Mesendoderm (in vitro differentiated cells): ENCODE data around the gene SNAPC2.
"Not testable (repeated sequence)": the region's sequence is repeated elsewhere in the genome, so short reads cannot be mapped to it uniquely, and the experiment has no call there.

ENCODE experiments used
- DNase-seq: peaks from one replicate; pipeline ENCODE4 v3.0.0; 2013
- H2AK5ac ChIP-seq: 2 replicates; pipeline ENCODE4 v1.6.1; 2013; ENCODE audit warnings: low read length, inconsistent platforms
- H2BK120ac ChIP-seq: 2 replicates; pipeline ENCODE4 v1.6.1; 2013; ENCODE audit warnings: low read depth, mild to moderate bottlenecking, low read length, moderate library complexity, mixed read lengths
- H2BK15ac ChIP-seq: replicated peaks from 2 replicates; pipeline ENCODE4 v1.6.1; 2013; ENCODE audit warnings: low read depth, mild to moderate bottlenecking, moderate library complexity
- H2BK5ac ChIP-seq: 2 replicates; pipeline ENCODE4 v1.6.1; 2013; ENCODE audit warnings: low read length, inconsistent platforms
- H3K18ac ChIP-seq: 2 replicates; pipeline ENCODE4 v1.6.1; 2013; ENCODE audit warnings: mild to moderate bottlenecking, low read length, mixed read lengths
- H3K23ac ChIP-seq: one replicate; pipeline ENCODE4 v1.6.1; 2013; ENCODE audit warnings: low read length
- H3K27ac ChIP-seq: 2 replicates; pipeline ENCODE4 v1.5.1; 2013; ENCODE audit warnings: low read depth, mild to moderate bottlenecking, inconsistent platforms, low read length, moderate library complexity
- H3K27me3 ChIP-seq: 2 replicates; pipeline ENCODE4 v1.6.1; 2013; ENCODE audit warnings: low read length, control low read depth, mild to moderate bottlenecking, inconsistent platforms; ENCODE audit not compliant: insufficient read depth, poor library complexity
- H3K36me3 ChIP-seq: 2 replicates; pipeline ENCODE4 v1.6.1; 2013; ENCODE audit warnings: low read length, inconsistent platforms; ENCODE audit not compliant: control insufficient read depth, insufficient read depth
- H3K4ac ChIP-seq: one replicate; pipeline ENCODE4 v1.6.1; 2013; ENCODE audit warnings: low read depth, mild to moderate bottlenecking, low read length, moderate library complexity
- H3K4me1 ChIP-seq: 2 replicates; pipeline ENCODE4 v1.6.1; 2013; ENCODE audit warnings: low read depth, low read length, inconsistent platforms; ENCODE audit not compliant: control insufficient read depth
- H3K4me2 ChIP-seq: 2 replicates; pipeline ENCODE4 v1.6.1; 2013; ENCODE audit warnings: low read length
- H3K4me3 ChIP-seq: 2 replicates; pipeline ENCODE4 v1.5.1; 2013; ENCODE audit warnings: mild to moderate bottlenecking, low read length
- H3K56ac ChIP-seq: one replicate; pipeline ENCODE4 v1.6.1; 2013; ENCODE audit warnings: low read length
- H3K79me1 ChIP-seq: 2 replicates; pipeline ENCODE4 v1.6.1; 2013; ENCODE audit warnings: low read length, inconsistent platforms
- H3K79me2 ChIP-seq: 2 replicates; pipeline ENCODE4 v1.6.1; 2013; ENCODE audit warnings: mild to moderate bottlenecking, low read length; ENCODE audit not compliant: control insufficient read depth, insufficient read depth
- H3K9ac ChIP-seq: 2 replicates; pipeline ENCODE4 v1.6.1; 2013; ENCODE audit warnings: low read length, inconsistent platforms
- H4K5ac ChIP-seq: one replicate; pipeline ENCODE4 v1.6.1; 2013; ENCODE audit warnings: low read length
- H4K8ac ChIP-seq: one replicate; pipeline ENCODE4 v1.6.1; 2013; ENCODE audit warnings: low read depth, mild to moderate bottlenecking, control low read depth, low read length, moderate library complexity
- WGBS: extraction: QIAGEN DNeasy Blood & Tissue Kit; methylation state at CpG from one replicate; pipeline ENCODE4 v1.1.7; 2013; ENCODE audit warnings: low lambda C conversion rate, missing lambda C conversion rate; ENCODE audit not compliant: insufficient coverage; ENCODE audit errors: extremely low coverage; 5-methylcytosine and 5-hydroxymethylcytosine counted together

SNAPC2 gene

DNA sequence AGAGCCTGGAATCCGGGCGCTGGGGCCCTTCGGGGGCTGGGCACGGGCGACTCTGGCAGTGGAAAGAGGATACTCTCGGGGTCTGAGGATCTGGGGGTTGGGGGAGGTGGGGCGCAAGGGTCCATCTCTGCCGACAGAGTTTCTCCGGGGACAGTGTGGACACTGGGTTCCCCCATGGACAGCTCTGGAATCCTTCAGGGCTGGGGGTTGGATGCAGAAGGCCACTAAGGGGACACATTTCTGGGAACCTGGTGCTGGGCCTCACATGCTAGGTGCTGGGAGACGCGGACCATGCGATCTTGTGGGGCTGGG lies 3.2 kb upstream of the SNAPC2 start:
- WGBS, result no CpG with 5 or more reads among the region's 12 CpGs
- peaks cover 19% of the 10 kb centered on the region for H3K27me3 ChIP-seq
- no peak for DNase-seq

DNA sequence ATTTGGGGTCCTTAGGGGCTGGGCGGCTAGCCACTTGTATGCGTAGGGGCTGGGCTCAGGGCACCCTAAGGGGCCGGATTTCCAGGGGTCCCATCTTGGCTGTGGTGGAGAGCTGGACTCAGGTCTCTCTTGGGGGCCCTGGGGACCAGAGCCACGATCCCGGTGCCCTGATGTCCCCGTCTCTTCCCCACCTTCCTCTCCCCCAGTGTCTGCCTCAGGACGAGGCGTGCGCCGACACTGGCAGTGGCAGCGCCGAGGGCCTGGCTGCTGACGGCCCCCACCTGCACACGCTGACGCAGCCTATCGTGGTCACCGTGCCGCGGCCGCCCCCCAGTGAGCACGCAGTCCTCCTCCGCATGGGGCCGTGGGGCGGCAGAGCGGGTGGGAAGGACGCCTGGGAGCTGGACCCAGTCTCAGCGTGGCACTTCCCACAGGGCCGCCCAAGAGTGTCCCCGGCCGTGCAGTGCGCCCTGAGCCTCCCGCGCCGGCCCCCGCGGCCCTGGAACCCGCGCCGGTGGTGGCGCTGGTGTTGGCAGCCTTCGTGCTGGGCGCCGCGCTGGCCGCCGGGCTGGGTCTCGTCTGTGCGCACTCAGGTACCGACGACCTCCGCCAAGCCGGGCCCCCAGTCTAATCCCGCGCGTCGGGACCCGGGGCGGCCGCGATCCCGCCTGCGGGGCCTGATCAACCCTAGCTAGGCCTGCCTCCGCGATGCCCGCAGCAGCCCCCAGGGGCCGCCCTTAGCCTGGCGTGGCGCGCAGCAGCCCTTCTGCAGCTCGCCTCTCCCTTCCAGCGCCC lies 2.7 kb upstream of the SNAPC2 start:
- Histone ChIP-seq H3K4me3 (no peak overlapping the region), H2BK15ac (no peak overlapping the region), H3K27ac (no peak overlapping the region), H3K23ac (no peak overlapping the region), H3K4me2 (peak overlapping the region; percentile 44), H3K4me1 (peaks cover 2% of the 10 kb centered on the region), H4K8ac (no peak overlapping the region), H2BK5ac (no peak overlapping the region), H4K5ac (no peak overlapping the region), H2BK120ac (no peak overlapping the region), H3K18ac (no peak overlapping the region), H3K9ac (peak overlapping the region; percentile 60), H3K79me1 (no peaks in the 10 kb centered on the region), H3K27me3 (peaks cover 19% of the 10 kb centered on the region), H3K79me2 (no peaks in the 10 kb centered on the region), H2AK5ac (no peak overlapping the region), H3K4ac (no peak overlapping the region), H3K36me3 (peaks cover 1% of the 10 kb centered on the region), H3K56ac (peak overlapping the region; percentile 58)
- DNase-seq, result peak; percentile 75
- no CpG with 5 or more reads among the region's 71 CpGs for WGBS

More for the DNA sequence above, 3.2 kb upstream of the SNAPC2 start:
- Histone ChIP-seq H3K18ac (no peak overlapping the region), H3K79me1 (no peaks in the 10 kb centered on the region), H2BK120ac (no peak overlapping the region), H3K27ac (no peak overlapping the region), H4K8ac (no peak overlapping the region), H3K4me3 (no peak overlapping the region), H3K4me1 (peaks cover 2% of the 10 kb centered on the region), H3K9ac (no peak overlapping the region), H2BK15ac (no peak overlapping the region), H2BK5ac (no peak overlapping the region), H3K4me2 (peak overlapping the region; percentile 3), H3K79me2 (no peaks in the 10 kb centered on the region), H4K5ac (no peak overlapping the region), H2AK5ac (no peak overlapping the region), H3K4ac (no peak overlapping the region), H3K56ac (peak overlapping the region; percentile 58), H3K23ac (no peak overlapping the region), H3K36me3 (peaks cover 3% of the 10 kb centered on the region)

DNA sequence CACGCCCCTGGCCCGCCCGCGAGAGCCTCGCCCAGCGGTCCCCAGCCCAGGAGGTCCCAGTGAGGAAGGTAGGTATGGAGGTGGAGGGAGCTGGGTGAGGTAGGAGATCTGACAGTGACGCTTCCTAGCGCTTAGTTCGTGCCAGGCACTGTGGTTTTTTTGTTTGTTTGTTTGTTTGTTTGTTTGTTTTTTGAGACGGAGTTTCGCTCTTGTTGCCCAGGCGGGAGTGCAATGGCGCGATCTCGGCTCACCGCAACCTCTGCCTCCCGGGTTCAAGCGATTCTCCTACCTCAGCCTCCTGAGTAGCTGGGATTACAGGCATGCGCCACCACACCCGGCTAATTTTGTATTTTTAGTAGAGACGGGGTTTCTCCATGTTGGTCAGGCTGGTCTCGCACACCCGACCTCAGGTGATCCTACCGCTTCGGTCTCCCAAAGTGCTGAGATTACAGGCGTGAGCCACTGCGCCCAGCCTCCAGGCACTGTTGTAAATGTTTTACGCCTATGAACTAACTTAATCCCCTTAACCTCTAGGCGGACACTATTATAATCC lies 2.0 kb upstream of the SNAPC2 start:
- not testable (repeated sequence) for H3K4me1 ChIP-seq, DNase-seq, H3K27ac ChIP-seq, H3K79me2 ChIP-seq, H3K79me1 ChIP-seq, H3K23ac ChIP-seq, H3K18ac ChIP-seq, H3K4ac ChIP-seq, H2BK5ac ChIP-seq, H4K8ac ChIP-seq, H2BK120ac ChIP-seq, H4K5ac ChIP-seq, H3K36me3 ChIP-seq, H3K4me3 ChIP-seq, H2AK5ac ChIP-seq, H2BK15ac ChIP-seq
- H3K4me2 ChIP-seq, result peak overlapping the region; percentile 44
- peaks cover 19% of the 10 kb centered on the region for H3K27me3 ChIP-seq
- WGBS, result no CpG with 5 or more reads among the region's 29 CpGs
- peak overlapping the region; percentile 60 for H3K9ac ChIP-seq
- H3K56ac ChIP-seq, result peak overlapping the region; percentile 58

GRCh38 chr19:7918615-7919421 lies 1.3 kb upstream of the SNAPC2 start:
- H2AK5ac ChIP-seq, result no peak overlapping the region
- no peak overlapping the region for H4K5ac ChIP-seq
- no peak for DNase-seq
- H2BK120ac ChIP-seq, result no peak overlapping the region
- no peaks in the 10 kb centered on the region for H3K79me1 ChIP-seq
- no peak overlapping the region for H3K23ac ChIP-seq
- H3K27ac ChIP-seq, result no peak overlapping the region
- no peak overlapping the region for H3K4ac ChIP-seq
- no peak overlapping the region for H2BK15ac ChIP-seq
- no peaks in the 10 kb centered on the region for H3K79me2 ChIP-seq
- no peak overlapping the region for H3K9ac ChIP-seq
- no peaks in the 10 kb centered on the region for H3K36me3 ChIP-seq
- no peak overlapping the region for H3K4me3 ChIP-seq
- no peak overlapping the region for H4K8ac ChIP-seq
- H3K27me3 ChIP-seq, result peaks cover 19% of the 10 kb centered on the region
- WGBS, result no CpG with 5 or more reads among the region's 42 CpGs
- H3K4me2 ChIP-seq, result no peak overlapping the region
- peaks cover 2% of the 10 kb centered on the region for H3K4me1 ChIP-seq
- no peak overlapping the region for H2BK5ac ChIP-seq
- H3K18ac ChIP-seq, result no peak overlapping the region
- H3K56ac ChIP-seq, result no peak overlapping the region

GRCh38 chr19:7920519-7921301 lies 572 bp downstream of the SNAPC2 start:
- Histone ChIP-seq H3K18ac (peak overlapping the region; percentile 44), H3K4me3 (peak overlapping the region; percentile 84), H4K8ac (no peak overlapping the region), H3K23ac (no peak overlapping the region), H3K27me3 (peaks cover 15% of the 10 kb centered on the region), H3K4ac (peak overlapping the region; percentile 44), H3K9ac (peak overlapping the region; percentile 91), H3K4me1 (peaks cover 2% of the 10 kb centered on the region), H4K5ac (no peak overlapping the region), H3K36me3 (no peaks in the 10 kb centered on the region), H2BK120ac (no peak overlapping the region), H2BK5ac (no peak overlapping the region), H2AK5ac (no peak overlapping the region), H3K56ac (peak overlapping the region; percentile 95), H2BK15ac (no peak overlapping the region), H3K27ac (peak overlapping the region; percentile 90), H3K79me1 (no peaks in the 10 kb centered on the region), H3K79me2 (no peaks in the 10 kb centered on the region), H3K4me2 (peak overlapping the region; percentile 43)
- no CpG with 5 or more reads among the region's 62 CpGs for WGBS
- peak; percentile 95 for DNase-seq
